ENCODE results near the gene OTX2. TPM values are rescaled to one million over a fixed set of nuclear protein-coding genes. Genes with fewer than 3 reads are reported as not detected.

Gene OTX2
- polyA plus RNA-seq, 1 donor from 2014 or later: not detected

- Mint-ChIP-seq H3K9me3 (peaks cover 0 to 2% (median 0%) of the 10 kb centered on the region in 3 donors), H3K4me3 (no peak overlapping the region), H3K27ac (no peak overlapping the region), H3K4me1 (peaks cover 0 to 5% (median 0%) of the 10 kb centered on the region in 3 donors), H3K36me3 (no peaks in the 10 kb centered on the region), H3K27me3 (peaks cover 42% of the 10 kb centered on the region)
Measured at GRCh38 chr14:56816574-56817391, 6.5 kb upstream of the OTX2 start.

- H3K9me3 Mint-ChIP-seq: peaks cover 0 to 2% (median 0%) of the 10 kb centered on the region in 3 donors
- peaks cover 46% of the 10 kb centered on the region for H3K27me3 Mint-ChIP-seq
- no peak overlapping the region for H3K27ac Mint-ChIP-seq
- H3K4me3 Mint-ChIP-seq: no peak overlapping the region
- no peaks in the 10 kb centered on the region for H3K36me3 Mint-ChIP-seq
- H3K4me1 Mint-ChIP-seq: peaks cover 0 to 9% (median 4%) of the 10 kb centered on the region in 3 donors
Measured at GRCh38 chr14:56815745-56816144, 5.5 kb upstream of the OTX2 start.

GRCh38 chr14:56814969-56815700, 4.9 kb upstream of the OTX2 start:
- Mint-ChIP-seq H3K4me1 (peaks cover 3 to 9% (median 4%) of the 10 kb centered on the region in 3 donors), H3K9me3 (peaks cover 0 to 4% (median 0%) of the 10 kb centered on the region in 3 donors), H3K4me3 (no peak overlapping the region), H3K27ac (no peak overlapping the region), H3K36me3 (no peaks in the 10 kb centered on the region), H3K27me3 (peaks cover 52% of the 10 kb centered on the region)

- H3K4me3 Mint-ChIP-seq: no peak overlapping the region
- no peak overlapping the region for H3K27ac Mint-ChIP-seq
- peaks cover 58% of the 10 kb centered on the region for H3K27me3 Mint-ChIP-seq
- peaks cover 0 to 4% (median 0%) of the 10 kb centered on the region in 3 donors for H3K9me3 Mint-ChIP-seq
- H3K36me3 Mint-ChIP-seq: no peaks in the 10 kb centered on the region
- H3K4me1 Mint-ChIP-seq: peaks cover 4 to 9% (median 9%) of the 10 kb centered on the region in 3 donors
Measured at GRCh38 chr14:56814519-56814959, 4.3 kb upstream of the OTX2 start.

GRCh38 chr14:56813143-56813551, 2.9 kb upstream of the OTX2 start:
- Mint-ChIP-seq H3K36me3 (no peaks in the 10 kb centered on the region), H3K27me3 (peaks cover 58% of the 10 kb centered on the region)

GRCh38 chr14:56812364-56813141, 2.3 kb upstream of the OTX2 start:
- Mint-ChIP-seq H3K4me3 (no peak overlapping the region), H3K27me3 (peaks cover 57% of the 10 kb centered on the region), H3K27ac (peak overlapping the region in 2 of 3 donors; percentile 19 to 36), H3K36me3 (no peaks in the 10 kb centered on the region), H3K4me1 (peaks cover 4 to 9% (median 4%) of the 10 kb centered on the region in 3 donors), H3K9me3 (peaks cover 0 to 4% (median 2%) of the 10 kb centered on the region in 3 donors)

More at GRCh38 chr14:56813143-56813551, 2.9 kb upstream of the OTX2 start:
- Mint-ChIP-seq H3K9me3 (peaks cover 0 to 4% (median 2%) of the 10 kb centered on the region in 3 donors), H3K27ac (peak overlapping the region in 1 of 3 donors; percentile 6), H3K4me3 (peak overlapping the region in 1 of 4 donors; percentile 40), H3K4me1 (peaks cover 4 to 9% (median 9%) of the 10 kb centered on the region in 3 donors)

GRCh38 chr14:56811593-56812363, 1.5 kb upstream of the OTX2 start:
- H3K36me3 Mint-ChIP-seq: peaks cover 2% of the 10 kb centered on the region
- H3K9me3 Mint-ChIP-seq: peaks cover 0 to 7% (median 4%) of the 10 kb centered on the region in 3 donors
- peaks cover 59% of the 10 kb centered on the region for H3K27me3 Mint-ChIP-seq
- peaks cover 4 to 14% (median 6%) of the 10 kb centered on the region in 3 donors for H3K4me1 Mint-ChIP-seq
- no peak overlapping the region for H3K4me3 Mint-ChIP-seq
- H3K27ac Mint-ChIP-seq: peak overlapping the region in 1 of 3 donors; percentile 10

- H3K27ac Mint-ChIP-seq: peak overlapping the region in 1 of 3 donors; percentile 58
- peaks cover 62% of the 10 kb centered on the region for H3K27me3 Mint-ChIP-seq
- H3K4me3 Mint-ChIP-seq: peak overlapping the region in 2 of 4 donors; percentile 68 to 77
- peaks cover 2% of the 10 kb centered on the region for H3K36me3 Mint-ChIP-seq
- peaks cover 4 to 15% (median 6%) of the 10 kb centered on the region in 3 donors for H3K4me1 Mint-ChIP-seq
- H3K9me3 Mint-ChIP-seq: peaks cover 0 to 8% (median 4%) of the 10 kb centered on the region in 3 donors
Measured at GRCh38 chr14:56810836-56811592, 735 bp upstream of the OTX2 start.

- Mint-ChIP-seq H3K9me3 (peaks cover 0 to 8% (median 4%) of the 10 kb centered on the region in 3 donors), H3K4me1 (peaks cover 4 to 19% (median 9%) of the 10 kb centered on the region in 3 donors), H3K4me3 (peak overlapping the region in 1 of 4 donors; percentile 52), H3K27ac (peak overlapping the region; percentile 58 to 68 (median 67)), H3K27me3 (peaks cover 72% of the 10 kb centered on the region), H3K36me3 (peaks cover 2% of the 10 kb centered on the region)
Measured at GRCh38 chr14:56809270-56810146, 771 bp downstream of the OTX2 start.

GRCh38 chr14:56808383-56809269, 1.7 kb downstream of the OTX2 start:
- peak overlapping the region in 2 of 3 donors; percentile 32 to 81 for H3K27ac Mint-ChIP-seq
- H3K27me3 Mint-ChIP-seq: peaks cover 71% of the 10 kb centered on the region
- H3K4me1 Mint-ChIP-seq: peaks cover 4 to 19% (median 9%) of the 10 kb centered on the region in 3 donors
- peaks cover 0 to 8% (median 2%) of the 10 kb centered on the region in 3 donors for H3K9me3 Mint-ChIP-seq
- peak overlapping the region in 2 of 4 donors; percentile 60 to 78 for H3K4me3 Mint-ChIP-seq
- H3K36me3 Mint-ChIP-seq: peaks cover 2% of the 10 kb centered on the region

GRCh38 chr14:56808110-56808382, 2.2 kb downstream of the OTX2 start:
- Mint-ChIP-seq H3K4me3 (peak overlapping the region in 2 of 4 donors; percentile 60 to 78), H3K9me3 (peaks cover 0 to 8% (median 2%) of the 10 kb centered on the region in 3 donors), H3K36me3 (peaks cover 2% of the 10 kb centered on the region), H3K27me3 (peaks cover 72% of the 10 kb centered on the region), H3K27ac (peak overlapping the region in 2 of 3 donors; percentile 32 to 81), H3K4me1 (peaks cover 4 to 19% (median 9%) of the 10 kb centered on the region in 3 donors)

Data from IgD-negative memory B cell (primary cell).